Tibial nerve (tissue), 4 donors: Measurements from ENCODE around the gene FCRLA. TPM values are rescaled to one million over a fixed set of nuclear protein-coding genes. Genes with fewer than 3 reads are reported as not detected.

ENCODE experiments used
- DNase-seq, 2 donors: peaks; one replicate each; pipeline ENCODE4 v3.0.0-alpha.2; 2019; ENCODE audit warnings: low spot score in 2 of 2
- H3K27ac ChIP-seq, 4 donors: fragments of 200-600 bp; sonication (generic) in 3 of 4; one replicate each; pipeline ENCODE4 v1.5.1; 2017 to 2019; ENCODE audit warnings: mild to moderate bottlenecking in 1 of 4
- H3K27me3 ChIP-seq, 2 donors: fragments of 200-600 bp; sonication (generic) in 1 of 2; one replicate each; pipeline versions ENCODE4 v1.5.1 to v1.6.0; 2017 to 2019
- H3K36me3 ChIP-seq, 3 donors: fragments of 200-600 bp; sonication (generic); one replicate each; pipeline ENCODE4 v1.5.1; 2018 to 2019
- H3K4me1 ChIP-seq, 4 donors: fragments of 200-600 bp; sonication (generic) in 3 of 4; one replicate each; pipeline ENCODE4 v1.5.1; 2017 to 2019
- H3K4me3 ChIP-seq, 4 donors: fragments of 200-600 bp; sonication (generic) in 3 of 4; one replicate each; pipeline ENCODE4 v1.5.1; 2017 to 2019; ENCODE audit warnings: mild to moderate bottlenecking in 1 of 4, moderate library complexity in 1 of 4
- H3K9me3 ChIP-seq, 4 donors: fragments of 200-600 bp; sonication (generic) in 3 of 4; one replicate each; pipeline ENCODE4 v1.5.1; 2017 to 2019
- EP300 ChIP-seq, 2 donors: sonication (generic); formaldehyde crosslinking; IDR thresholded peaks; one replicate each; pipeline ENCODE4 v1.6.1; 2017; ENCODE audit warnings: antibody characterized with exemption in 2 of 2, mild to moderate bottlenecking in 1 of 2
- POLR2A ChIP-seq, 2 donors: fragments of 450-650 bp; IDR thresholded peaks; one replicate each; pipeline ENCODE4 v1.6.1; 2017; ENCODE audit warnings: antibody characterized with exemption in 2 of 2, mild to moderate bottlenecking in 2 of 2, moderate library complexity in 2 of 2
- WGBS, 2 donors: methylation state at CpG; one replicate each; pipeline ENCODE4 v1.1.5; 2018; 5-methylcytosine and 5-hydroxymethylcytosine counted together
- total RNA-seq, 4 donors: library from RNA; depleted of rRNA; stranded (reverse); fragments of >200 nt; gene quantifications; one replicate each; pipeline ENCODE4 v1.1.0, GENCODE V29; 2016
- TF ChIP-seq, protein P1 (sequence below), 5 experiments: fragments of 200-600 bp in 3 of 5; fragments of 450-650 bp in 2 of 5; sonication (generic) in 3 of 5; IDR thresholded peaks; one replicate each; pipeline ENCODE4 v1.5.1; 2016 to 2019; ENCODE audit warnings: antibody characterized with exemption in 5 of 5, mild to moderate bottlenecking in 3 of 5, moderate library complexity in 2 of 5

FCRLA gene
- total RNA-seq, 4 donors from 2014 or later: 0.60 to 2.1 (median 1.1) TPM; not detected in 1

DNA sequence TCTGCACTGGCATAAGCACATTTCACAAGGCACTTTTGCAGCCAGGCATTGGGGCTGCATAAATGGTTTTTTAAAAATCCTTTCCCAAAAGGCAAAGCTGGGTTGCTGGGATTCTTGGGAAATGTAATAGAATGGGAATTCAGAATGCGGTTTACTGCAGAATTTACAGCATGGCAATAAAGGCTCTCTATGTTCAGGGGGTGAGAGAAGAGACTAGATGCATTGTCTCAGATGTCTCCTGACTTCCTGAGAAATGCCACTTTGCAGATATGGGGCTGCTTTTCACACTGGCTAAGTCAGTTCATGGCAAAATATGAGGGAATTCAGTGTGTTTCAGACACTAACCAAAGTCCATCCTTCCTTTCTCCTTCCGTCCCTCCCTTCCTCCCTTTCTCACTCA lies 30.6 kb upstream of the FCRLA start:
- TF ChIP-seq, protein P1, sequence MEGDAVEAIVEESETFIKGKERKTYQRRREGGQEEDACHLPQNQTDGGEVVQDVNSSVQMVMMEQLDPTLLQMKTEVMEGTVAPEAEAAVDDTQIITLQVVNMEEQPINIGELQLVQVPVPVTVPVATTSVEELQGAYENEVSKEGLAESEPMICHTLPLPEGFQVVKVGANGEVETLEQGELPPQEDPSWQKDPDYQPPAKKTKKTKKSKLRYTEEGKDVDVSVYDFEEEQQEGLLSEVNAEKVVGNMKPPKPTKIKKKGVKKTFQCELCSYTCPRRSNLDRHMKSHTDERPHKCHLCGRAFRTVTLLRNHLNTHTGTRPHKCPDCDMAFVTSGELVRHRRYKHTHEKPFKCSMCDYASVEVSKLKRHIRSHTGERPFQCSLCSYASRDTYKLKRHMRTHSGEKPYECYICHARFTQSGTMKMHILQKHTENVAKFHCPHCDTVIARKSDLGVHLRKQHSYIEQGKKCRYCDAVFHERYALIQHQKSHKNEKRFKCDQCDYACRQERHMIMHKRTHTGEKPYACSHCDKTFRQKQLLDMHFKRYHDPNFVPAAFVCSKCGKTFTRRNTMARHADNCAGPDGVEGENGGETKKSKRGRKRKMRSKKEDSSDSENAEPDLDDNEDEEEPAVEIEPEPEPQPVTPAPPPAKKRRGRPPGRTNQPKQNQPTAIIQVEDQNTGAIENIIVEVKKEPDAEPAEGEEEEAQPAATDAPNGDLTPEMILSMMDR (IDR thresholded peaks at IDR 0.05): no peak
- no peak for TF ChIP-seq EP300 (IDR thresholded peaks at IDR 0.05)
- no peak for TF ChIP-seq POLR2A (IDR thresholded peaks at IDR 0.05)
- Histone ChIP-seq H3K9me3 (no peaks in the 10 kb centered on the region), H3K27ac (peak overlapping the region in 2 of 4 donors; percentile 32 to 51), H3K4me3 (no peak overlapping the region), H3K36me3 (no peaks in the 10 kb centered on the region), H3K27me3 (no peaks in the 10 kb centered on the region), H3K4me1 (peaks cover 0 to 20% (median 4%) of the 10 kb centered on the region in 4 donors)
- 46% methylated on average over 2 of the region's 2 CpGs for WGBS, 2 donors
- no peak for DNase-seq

DNA sequence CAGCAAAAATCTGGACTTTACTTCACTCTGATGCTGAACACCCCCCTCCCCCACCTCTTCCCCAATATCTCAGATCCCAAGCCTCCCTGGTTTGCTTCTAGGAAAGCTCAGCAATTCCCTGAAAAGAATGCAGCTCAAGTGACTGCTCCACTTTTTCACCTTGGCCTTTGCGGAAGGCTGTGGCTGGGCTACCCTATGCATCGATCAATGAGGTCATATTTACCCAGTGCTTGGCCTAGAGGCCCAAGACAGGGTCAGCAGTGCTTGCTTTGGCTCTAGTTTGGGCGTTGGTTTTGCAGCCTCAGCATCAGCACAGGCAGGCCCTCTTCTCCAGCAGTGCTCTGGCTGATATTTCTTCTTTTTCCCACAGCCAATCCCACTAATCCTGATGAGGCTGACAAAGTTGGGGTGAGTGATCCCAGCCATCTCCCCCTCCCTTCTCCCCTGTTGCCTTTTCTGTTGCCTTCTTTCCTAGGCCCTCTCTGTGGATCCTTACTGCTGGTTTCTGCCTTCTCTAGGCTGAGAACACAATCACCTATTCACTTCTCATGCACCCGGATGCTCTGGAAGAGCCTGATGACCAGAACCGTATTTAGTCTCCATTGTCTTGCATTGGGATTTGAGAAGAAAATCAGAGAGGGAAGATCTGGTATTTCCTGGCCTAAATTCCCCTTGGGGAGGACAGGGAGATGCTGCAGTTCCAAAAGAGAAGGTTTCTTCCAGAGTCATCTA lies 29.9 kb upstream of the FCRLA start:
- WGBS, 2 donors: 36 to 43% methylated on average over 5 of the region's 5 CpGs
- DNase-seq: no peak
- TF ChIP-seq EP300 (IDR thresholded peaks at IDR 0.05) (no peak), POLR2A (IDR thresholded peaks at IDR 0.05) (no peak)
- TF ChIP-seq, protein P1 (IDR thresholded peaks at IDR 0.05): no peak

DNA sequence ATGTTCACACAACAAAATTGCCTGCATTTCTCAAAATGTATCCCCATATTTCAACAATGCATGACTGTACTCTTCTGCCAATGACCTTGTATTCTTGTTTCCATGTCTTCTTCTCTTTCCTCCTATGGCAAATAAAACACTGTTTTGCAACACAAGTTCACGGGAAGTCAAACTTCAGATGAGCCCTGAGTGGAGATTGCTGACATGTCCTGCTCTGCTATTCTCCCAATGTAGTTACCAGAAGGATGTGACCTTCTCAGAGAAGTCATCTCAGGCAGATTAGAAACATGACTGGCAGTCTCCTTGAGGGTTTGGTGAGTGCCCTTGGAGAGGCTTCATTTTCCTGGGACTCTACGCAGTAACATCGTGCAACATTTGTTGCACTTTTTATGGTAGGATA lies 28.5 kb upstream of the FCRLA start:
- no peaks in the 10 kb centered on the region for H3K27me3 ChIP-seq
- TF ChIP-seq, protein P1 (IDR thresholded peaks at IDR 0.05): no peak
- TF ChIP-seq EP300 (IDR thresholded peaks at IDR 0.05) (no peak), POLR2A (IDR thresholded peaks at IDR 0.05) (no peak)
- peaks cover 0 to 20% (median 4%) of the 10 kb centered on the region in 4 donors for H3K4me1 ChIP-seq
- no peak overlapping the region for H3K4me3 ChIP-seq
- no peak overlapping the region for H3K27ac ChIP-seq
- 90 to 93% methylated on average over 3 of the region's 3 CpGs for WGBS, 2 donors
- H3K36me3 ChIP-seq: no peaks in the 10 kb centered on the region
- no peak for DNase-seq
- H3K9me3 ChIP-seq: no peaks in the 10 kb centered on the region

More for the DNA sequence above, 29.9 kb upstream of the FCRLA start:
- H3K27ac ChIP-seq: peak overlapping the region in 2 of 4 donors; percentile 32 to 51
- H3K4me3 ChIP-seq: no peak overlapping the region
- H3K4me1 ChIP-seq: peaks cover 0 to 20% (median 4%) of the 10 kb centered on the region in 4 donors
- H3K27me3 ChIP-seq: no peaks in the 10 kb centered on the region
- H3K36me3 ChIP-seq: no peaks in the 10 kb centered on the region
- H3K9me3 ChIP-seq: no peaks in the 10 kb centered on the region

DNA sequence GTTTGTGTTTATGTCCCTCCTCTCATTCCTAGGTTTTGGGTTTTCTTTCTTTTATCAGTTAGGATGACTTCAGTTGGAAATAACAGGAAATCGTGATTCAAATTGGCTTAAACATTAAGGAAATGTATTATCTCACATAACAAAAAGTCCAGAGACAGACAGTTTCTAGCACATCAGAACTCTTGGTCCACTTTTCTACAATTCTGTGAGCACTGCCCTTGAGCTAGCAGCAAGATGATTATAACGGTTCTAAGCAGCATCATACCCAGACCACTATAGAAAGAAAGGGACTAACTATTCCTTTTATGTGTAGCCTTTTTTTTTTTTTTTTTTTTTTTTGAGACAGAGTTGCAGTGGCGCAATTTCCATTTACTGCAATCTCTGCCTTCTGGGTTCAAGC lies 25.1 kb upstream of the FCRLA start:
- H3K27me3 ChIP-seq: no peaks in the 10 kb centered on the region
- no peak overlapping the region for H3K27ac ChIP-seq
- TF ChIP-seq EP300 (IDR thresholded peaks at IDR 0.05) (no peak), POLR2A (IDR thresholded peaks at IDR 0.05) (no peak)
- TF ChIP-seq, protein P1 (IDR thresholded peaks at IDR 0.05): no peak
- H3K36me3 ChIP-seq: no peaks in the 10 kb centered on the region
- no peaks in the 10 kb centered on the region for H3K9me3 ChIP-seq
- peaks cover 0 to 7% (median 1%) of the 10 kb centered on the region in 4 donors for H3K4me1 ChIP-seq
- H3K4me3 ChIP-seq: no peak overlapping the region
- DNase-seq: no peak
- 78 to 83% methylated on average over 3 of the region's 3 CpGs for WGBS, 2 donors

DNA sequence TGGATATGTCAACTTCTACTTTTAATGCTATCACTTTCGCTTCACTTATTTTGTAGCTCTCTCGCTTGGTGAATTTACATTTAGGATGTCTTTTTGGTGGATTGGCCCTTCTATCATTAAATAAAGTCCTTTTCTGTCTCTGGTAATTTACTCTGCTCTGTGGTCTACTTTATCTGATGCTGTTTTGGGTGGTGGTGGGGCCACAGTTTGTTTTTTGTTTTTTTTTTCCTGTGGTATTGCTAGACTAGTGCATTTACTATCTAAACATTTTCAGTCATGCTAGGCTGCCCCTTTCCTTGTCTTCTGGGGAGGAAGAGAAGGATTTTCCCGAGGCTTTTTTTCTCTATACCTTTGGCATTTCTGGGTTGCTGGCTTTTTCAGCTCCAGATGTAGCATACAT lies 18.1 kb upstream of the FCRLA start:
- WGBS, 2 donors: 78 to 82% methylated on average over 3 of the region's 3 CpGs
- no peaks in the 10 kb centered on the region for H3K27me3 ChIP-seq
- no peak for DNase-seq
- no peaks in the 10 kb centered on the region for H3K9me3 ChIP-seq
- no peak overlapping the region for H3K27ac ChIP-seq
- TF ChIP-seq, protein P1 (IDR thresholded peaks at IDR 0.05): no peak
- no peaks in the 10 kb centered on the region for H3K36me3 ChIP-seq
- no peak overlapping the region for H3K4me3 ChIP-seq
- no peaks in the 10 kb centered on the region for H3K4me1 ChIP-seq
